GM18517 (cell line): ENCODE measurements around the gene PGBD1.
"Not testable (repeated sequence)": the region's sequence is repeated elsewhere in the genome, so short reads cannot be mapped to it uniquely, and the experiment has no call there.

Experiments used
- ATAC-seq: cut with Tn5 transposase; IDR thresholded peaks from one replicate; pipeline ENCODE4 v1.9.1; 2021; ENCODE audit warnings: mild to moderate bottlenecking, moderate library complexity; ENCODE audit not compliant: unreplicated experiment

The PGBD1 gene

GRCh38 chr6:28266962-28267694, 14.2 kb upstream of the PGBD1 start, which contains the start of gene ZSCAN26:
Gene ZSCAN26, plus strand, starts transcription at chr6:28267143. Its CDS starts 4,777 bp downstream, at chr6:28271920.
- ATAC-seq, result peak; percentile 86

- no peak for ATAC-seq
Measured at GRCh38 chr6:28267695-28268059, 13.7 kb upstream of the PGBD1 start.

- ATAC-seq, result no peak
Measured at GRCh38 chr6:28269492-28269891, 11.9 kb upstream of the PGBD1 start.

GRCh38 chr6:28274888-28275287, 6.5 kb upstream of the PGBD1 start:
- ATAC-seq, result no peak

- ATAC-seq, result no peak
Measured at GRCh38 chr6:28277746-28278145, 3.6 kb upstream of the PGBD1 start.

GRCh38 chr6:28280595-28281287, 631 bp upstream of the PGBD1 start:
- ATAC-seq, result no peak

- no peak for ATAC-seq
Measured at GRCh38 chr6:28282926-28283325, 1.6 kb downstream of the PGBD1 start.

GRCh38 chr6:28291573-28291972, 10.2 kb downstream of the PGBD1 start:
- no peak for ATAC-seq

- no peak for ATAC-seq
Measured at GRCh38 chr6:28295326-28295725, 14.0 kb downstream of the PGBD1 start.

- ATAC-seq, result no peak
Measured at GRCh38 chr6:28296520-28297060, 15.2 kb downstream of the PGBD1 start.

GRCh38 chr6:28303570-28303969, 22.2 kb downstream of the PGBD1 start:
- peak; percentile 86 for ATAC-seq

- ATAC-seq, result not testable (repeated sequence)
Measured at GRCh38 chr6:28306363-28306762, 25.0 kb downstream of the PGBD1 start.

GRCh38 chr6:28311139-28311823, 29.9 kb downstream of the PGBD1 start:
- no peak for ATAC-seq

- ATAC-seq, result no peak
Measured at GRCh38 chr6:28312939-28313338, 31.6 kb downstream of the PGBD1 start.

- no peak for ATAC-seq
Measured at GRCh38 chr6:28315628-28316027, 34.3 kb downstream of the PGBD1 start.

- not testable (repeated sequence) for ATAC-seq
Measured at GRCh38 chr6:28317866-28318265, 36.5 kb downstream of the PGBD1 start.

GRCh38 chr6:28322661-28323060, 41.3 kb downstream of the PGBD1 start:
- ATAC-seq, result no peak

- no peak for ATAC-seq
Measured at GRCh38 chr6:28323813-28324424, 42.5 kb downstream of the PGBD1 start.

GRCh38 chr6:28326371-28326948, 45.1 kb downstream of the PGBD1 start:
- no peak for ATAC-seq

GRCh38 chr6:28330041-28330440, 48.7 kb downstream of the PGBD1 start:
- no peak for ATAC-seq

GRCh38 chr6:28333047-28333446, 51.7 kb downstream of the PGBD1 start:
- ATAC-seq, result no peak
